ENCODE data around the gene PTH1R. TPM values are rescaled to one million over a fixed set of nuclear protein-coding genes. Genes with fewer than 3 reads are reported as not detected.

Gene PTH1R
- total and polyA plus RNA-seq, 3 donors from 2014 or later: 8.4 to 11.3 (median 10.2) TPM

DNA sequence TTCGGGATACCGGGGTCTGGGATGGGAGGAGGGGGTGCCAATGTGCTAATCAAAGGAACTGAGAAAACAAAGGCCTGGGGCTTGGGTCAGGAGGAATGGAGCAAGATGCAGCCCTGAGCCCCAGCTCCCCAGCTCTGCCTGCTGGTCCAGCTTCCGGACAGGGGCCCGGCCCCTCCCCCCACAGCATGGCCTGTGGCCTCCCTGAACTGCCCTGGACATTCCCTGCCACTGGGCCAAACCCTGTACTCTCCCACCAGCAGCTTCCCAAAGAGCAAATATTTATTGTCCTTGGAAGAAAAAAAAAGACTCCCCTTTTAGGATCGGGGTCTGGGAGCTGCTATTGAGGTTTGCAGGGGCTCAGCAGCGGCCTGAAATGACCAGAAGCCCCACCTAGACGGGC lies 8.6 kb upstream of the PTH1R start:
- 68 to 71% methylated on average over 6 to 7 of the region's 7 CpGs for WGBS, 2 donors
- DNase-seq: no peak
- Histone ChIP-seq H3K9me3 (no peaks in the 10 kb centered on the region), H3K4me3 (no peak overlapping the region), H3K4me1 (peaks cover 52% of the 10 kb centered on the region), H3K36me3 (ENCODE audit: low read depth, missing control alignments) (no peaks in the 10 kb centered on the region), H3K27ac (no peak overlapping the region), H3K27me3 (no peaks in the 10 kb centered on the region)
- intact Hi-C loops (cut with DNase I; ENCODE audit: low total_unique reads): no loop called here
- TF ChIP-seq POLR2A (IDR thresholded peaks at IDR 0.05) (no peak), CTCF (IDR thresholded peaks at IDR 0.05) (no peak)

DNA sequence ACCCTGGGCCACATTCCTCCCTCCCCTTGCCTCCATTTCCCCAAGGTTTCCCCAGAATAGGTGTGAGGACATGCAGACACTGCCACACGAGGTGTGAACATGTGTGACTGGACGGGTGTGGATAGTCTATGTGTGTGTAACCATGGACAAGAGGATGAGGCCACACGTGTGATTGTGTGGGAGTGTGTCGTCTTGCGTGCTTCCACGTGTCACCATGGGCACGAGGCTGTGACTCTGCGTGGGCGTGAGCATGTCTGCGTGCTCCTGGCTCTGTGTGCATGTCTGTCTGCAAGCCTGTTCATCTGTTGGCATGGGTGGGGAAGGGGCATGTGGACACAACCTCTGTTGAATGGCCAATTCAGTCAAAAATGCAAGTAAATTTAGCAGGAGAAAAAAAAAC lies 8.1 kb upstream of the PTH1R start:
- H3K27me3 ChIP-seq: no peaks in the 10 kb centered on the region
- H3K9me3 ChIP-seq: no peaks in the 10 kb centered on the region
- 75 to 83% methylated on average over 10 of the region's 10 CpGs for WGBS, 2 donors
- no peak for DNase-seq
- no peak overlapping the region for H3K27ac ChIP-seq
- TF ChIP-seq POLR2A (IDR thresholded peaks at IDR 0.05) (no peak), CTCF (IDR thresholded peaks at IDR 0.05) (no peak)
- peaks cover 52% of the 10 kb centered on the region for H3K4me1 ChIP-seq
- H3K36me3 ChIP-seq (ENCODE audit: low read depth, missing control alignments): no peaks in the 10 kb centered on the region
- H3K4me3 ChIP-seq: no peak overlapping the region
- intact Hi-C loops (cut with DNase I; ENCODE audit: low total_unique reads): no loop called here

- Histone ChIP-seq H3K4me3 (no peak overlapping the region), H3K9me3 (no peaks in the 10 kb centered on the region), H3K27me3 (no peaks in the 10 kb centered on the region), H3K4me1 (peaks cover 64% of the 10 kb centered on the region), H3K27ac (no peak overlapping the region), H3K36me3 (ENCODE audit: low read depth, missing control alignments) (no peaks in the 10 kb centered on the region)
- DNase-seq: no peak
- intact Hi-C loops (cut with DNase I; ENCODE audit: low total_unique reads): no loop called here
- TF ChIP-seq POLR2A (IDR thresholded peaks at IDR 0.05) (no peak), CTCF (IDR thresholded peaks at IDR 0.05) (no peak)
- 80 to 87% methylated on average over 5 of the region's 5 CpGs for whole genome bisulfite sequencing, 2 donors
Measured at GRCh38 chr3:46870651-46871050, 6.9 kb upstream of the PTH1R start.

- TF ChIP-seq CTCF (IDR thresholded peaks at IDR 0.05) (no peak), POLR2A (IDR thresholded peaks at IDR 0.05) (no peak)
- 53 to 60% methylated on average over 3 to 10 of the region's 10 CpGs for WGBS, 2 donors
- no peaks in the 10 kb centered on the region for H3K36me3 ChIP-seq (ENCODE audit: low read depth, missing control alignments)
- no peaks in the 10 kb centered on the region for H3K9me3 ChIP-seq
- peaks cover 68% of the 10 kb centered on the region for H3K4me1 ChIP-seq
- no peaks in the 10 kb centered on the region for H3K27me3 ChIP-seq
- H3K27ac ChIP-seq: no peak overlapping the region
- no peak overlapping the region for H3K4me3 ChIP-seq
- DNase-seq: no peak
- intact Hi-C loops (cut with DNase I; ENCODE audit: low total_unique reads): no loop called here
Measured at GRCh38 chr3:46871222-46871621, 6.3 kb upstream of the PTH1R start.

DNA sequence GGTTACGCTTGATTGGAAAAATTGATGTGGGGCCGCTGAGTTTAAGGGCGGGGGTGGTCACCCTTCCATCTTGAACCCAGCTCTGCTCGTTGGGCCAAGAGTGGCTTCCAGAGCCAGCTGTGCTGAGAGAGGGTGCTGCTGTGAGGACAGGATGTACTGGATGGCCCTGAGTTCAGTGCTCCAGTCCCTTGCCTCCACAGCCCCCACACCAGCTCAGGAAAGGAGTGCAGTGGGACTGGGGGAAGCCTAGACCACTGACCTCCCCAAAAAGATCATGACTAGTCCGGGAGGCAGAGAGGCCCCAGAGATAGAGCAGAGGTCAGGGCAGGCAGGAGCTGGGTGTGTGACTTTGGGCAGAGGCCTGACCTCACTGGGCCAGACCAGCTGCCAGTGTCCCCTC lies 4.0 kb upstream of the PTH1R start:
- no peaks in the 10 kb centered on the region for H3K9me3 ChIP-seq
- TF ChIP-seq CTCF (IDR thresholded peaks at IDR 0.05) (no peak), POLR2A (IDR thresholded peaks at IDR 0.05) (no peak)
- peaks cover 51% of the 10 kb centered on the region for H3K4me1 ChIP-seq
- H3K4me3 ChIP-seq: no peak overlapping the region
- WGBS, 2 donors: 45 to 58% methylated on average over 4 to 5 of the region's 5 CpGs
- no peaks in the 10 kb centered on the region for H3K36me3 ChIP-seq (ENCODE audit: low read depth, missing control alignments)
- no peaks in the 10 kb centered on the region for H3K27me3 ChIP-seq
- H3K27ac ChIP-seq: peak overlapping the region in 1 of 2 donors; percentile 71
- DNase-seq: no peak
- intact Hi-C loops (cut with DNase I; ENCODE audit: low total_unique reads): no loop called here

All from testis (tissue), 3 donors.